CD14-positive monocyte (primary cell): ENCODE results near the gene EYA4. TPM values are rescaled to one million over a fixed set of nuclear protein-coding genes. Genes with fewer than 3 reads are reported as not detected.
A peak's percentile ranks its signal among the peaks of the same experiment; 100 is the strongest.

ENCODE experiments used
- DNase-seq, 3 donors: peaks; one replicate each; pipeline ENCODE4 v3.0.0-alpha.2; 2011 to 2022
- H2AFZ ChIP-seq: 2 replicates; pipeline ENCODE4 v1.6.0; 2012; ENCODE audit warnings: mild to moderate bottlenecking, low read depth, low read length, inconsistent platforms; ENCODE audit not compliant: insufficient read depth, poor library complexity, severe bottlenecking
- H3K27ac ChIP-seq, 2 donors: 1 replicate in 1 of 2; 2 replicates in 1 of 2; pipeline ENCODE4 v1.5.1; 2012 to 2013; ENCODE audit warnings: low read length in 2 of 2, control low read depth in 1 of 2, inconsistent platforms in 1 of 2, low read depth in 1 of 2, mild to moderate bottlenecking in 1 of 2
- H3K27me3 ChIP-seq, 2 donors: one replicate each; pipeline versions ENCODE4 v1.6.0 to v1.6.1; 2011 to 2013; ENCODE audit warnings: low read length in 2 of 2; ENCODE audit not compliant: control insufficient read depth in 2 of 2, insufficient read depth in 2 of 2
- H3K36me3 ChIP-seq, 2 donors: replicated peaks in 1 of 2; 1 replicate in 1 of 2; 2 replicates in 1 of 2; pipeline versions ENCODE4 v1.5.1 to v1.6.1; 2012 to 2013; ENCODE audit warnings: low read length in 2 of 2, control low read depth in 1 of 2, inconsistent platforms in 1 of 2, mild to moderate bottlenecking in 1 of 2; ENCODE audit not compliant: insufficient read depth in 2 of 2, control insufficient read depth in 1 of 2
- H3K4me1 ChIP-seq, 2 donors: 1 replicate in 1 of 2; 2 replicates in 1 of 2; pipeline versions ENCODE4 v1.5.1 to v1.6.1; 2012 to 2013; ENCODE audit warnings: low read length in 2 of 2, control low read depth in 1 of 2, inconsistent platforms in 1 of 2, mild to moderate bottlenecking in 1 of 2, moderate library complexity in 1 of 2; ENCODE audit not compliant: insufficient read depth in 2 of 2, control insufficient read depth in 1 of 2
- H3K4me2 ChIP-seq: replicated peaks from 2 replicates; pipeline ENCODE3; 2012; ENCODE audit warnings: low read length, moderate library complexity, mild to moderate bottlenecking; ENCODE audit not compliant: poor library complexity, severe bottlenecking; ENCODE audit errors: extremely low read depth
- H3K4me3 ChIP-seq, 3 experiments: fragments of 200-600 bp in 1 of 3; sonication (generic) in 1 of 3; replicated peaks in 1 of 3; 1 replicate in 2 of 3; 2 replicates in 1 of 3; pipeline ENCODE4 v1.5.1; 2011 to 2013; ENCODE audit warnings: low read length in 3 of 3, mild to moderate bottlenecking in 3 of 3, control low read depth in 2 of 3, low read depth in 2 of 3, inconsistent platforms in 1 of 3, moderate library complexity in 1 of 3
- H3K79me2 ChIP-seq: 2 replicates; pipeline ENCODE4 v1.6.0; 2012; ENCODE audit warnings: mild to moderate bottlenecking, control low read depth, inconsistent platforms, low read length, moderate library complexity; ENCODE audit not compliant: insufficient read depth
- H3K9ac ChIP-seq: 2 replicates; pipeline ENCODE4 v1.6.0; 2017; ENCODE audit warnings: low read length, mild to moderate bottlenecking; ENCODE audit not compliant: insufficient read depth, poor library complexity, severe bottlenecking
- H3K9me3 ChIP-seq, 2 donors: replicated peaks in 1 of 2; 1 replicate in 1 of 2; 2 replicates in 1 of 2; pipeline versions ENCODE4 v1.5.1 to v1.6.1; 2012 to 2013; ENCODE audit warnings: low read length in 2 of 2, control low read depth in 1 of 2; ENCODE audit not compliant: control insufficient read depth in 1 of 2, insufficient read depth in 1 of 2
- H4K20me1 ChIP-seq: 2 replicates; pipeline ENCODE4 v1.6.0; 2012; ENCODE audit warnings: mild to moderate bottlenecking, low read length, control low read depth, moderate library complexity; ENCODE audit not compliant: insufficient read depth
- H3K27ac Mint-ChIP-seq, 7 donors: one replicate each; pipeline ENCODE4 v1.8.0; 2020; ENCODE audit warnings: mild to moderate bottlenecking in 7 of 7, mixed read lengths in 7 of 7, moderate library complexity in 6 of 7, inconsistent platforms in 2 of 7
- H3K27me3 Mint-ChIP-seq, 3 donors: one replicate each; pipeline ENCODE4 v1.8.0; 2021 to 2022; ENCODE audit warnings: low read depth in 3 of 3, mild to moderate bottlenecking in 3 of 3, mixed read lengths in 3 of 3, moderate library complexity in 3 of 3, inconsistent platforms in 1 of 3
- H3K36me3 Mint-ChIP-seq, 2 donors: one replicate each; pipeline ENCODE4 v1.8.0; 2020; ENCODE audit warnings: mixed read lengths in 2 of 2, inconsistent platforms in 1 of 2, mild to moderate bottlenecking in 1 of 2
- H3K4me1 Mint-ChIP-seq: one replicate; pipeline ENCODE4 v1.8.0; 2020; ENCODE audit warnings: mild to moderate bottlenecking, mixed read lengths
- H3K4me3 Mint-ChIP-seq, 2 donors: one replicate each; pipeline ENCODE4 v1.8.0; 2020; ENCODE audit warnings: mild to moderate bottlenecking in 2 of 2, mixed read lengths in 2 of 2, moderate library complexity in 1 of 2
- H3K9me3 Mint-ChIP-seq, 7 donors: one replicate each; pipeline ENCODE4 v1.8.0; 2020 to 2022; ENCODE audit warnings: mixed read lengths in 7 of 7, mild to moderate bottlenecking in 6 of 7, moderate library complexity in 6 of 7, inconsistent platforms in 2 of 7
- WGBS: methylation state at CpG from one replicate; pipeline ENCODE4 v1.1.5; 2013; ENCODE audit warnings: missing lambda C conversion rate; ENCODE audit not compliant: insufficient coverage; 5-methylcytosine and 5-hydroxymethylcytosine counted together
- intact Hi-C, 2 donors: fragments of 100-400 bp; cut with micrococcal nuclease; formaldehyde crosslinking; loops; one replicate each; pipeline versions ENCODE4 v1.15.0 to v1.15.1; 2023
- polyA plus RNA-seq, 3 donors: library from polyadenylated mRNA; depleted of rRNA in 1 of 3; unstranded in 2 of 3; stranded (reverse) in 1 of 3; fragments of 300-500 nt in 2 of 3; fragments of >200 nt in 1 of 3; fragmentation: Illumina TruSeq in 2 of 3; gene quantifications; 1 replicate in 2 of 3; 2 replicates in 1 of 3; pipeline ENCODE4 v1.2.3, GENCODE V29; 2012 to 2021
- TF ChIP-seq, protein P1 (sequence below): fragments of 200-600 bp; IDR thresholded peaks from one replicate; pipeline ENCODE4 v1.8.0; 2022; ENCODE audit warnings: antibody characterized with exemption, mild to moderate bottlenecking

EYA4 gene
- polyA plus RNA-seq, 3 donors, result not detected

DNA sequence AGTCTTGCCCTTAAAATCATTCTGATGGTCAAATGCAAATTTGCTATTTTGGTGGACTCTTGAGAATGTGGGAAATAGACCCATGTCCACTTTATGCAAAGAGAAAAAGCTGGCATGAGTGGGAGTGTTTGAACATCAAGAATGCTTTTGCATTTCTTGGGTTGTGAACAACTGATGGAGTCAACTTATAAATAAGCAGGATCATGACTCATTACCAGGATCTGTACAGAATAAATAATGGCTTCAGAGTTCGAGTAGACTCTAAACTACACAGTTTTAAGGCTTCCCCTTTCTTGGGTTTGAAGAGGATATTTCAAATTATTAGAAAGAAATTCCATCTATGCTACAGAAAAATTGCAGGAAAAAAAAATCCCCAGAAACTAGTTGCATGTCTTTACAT is 195.5 kb downstream of the EYA4 start:
- H3K4me3 Mint-ChIP-seq, result no peak overlapping the region
- Histone ChIP-seq H3K79me2 (no peaks in the 10 kb centered on the region), H2AFZ (no peak overlapping the region), H3K36me3 (no peaks in the 10 kb centered on the region), H3K9ac (no peak overlapping the region), H3K4me3 (no peak overlapping the region), H3K4me2 (no peak overlapping the region), H3K9me3 (no peaks in the 10 kb centered on the region), H3K4me1 (no peaks in the 10 kb centered on the region), H4K20me1 (no peaks in the 10 kb centered on the region), H3K27ac (no peak overlapping the region), H3K27me3 (no peaks in the 10 kb centered on the region)
- no peak overlapping the region for H3K27ac Mint-ChIP-seq
- no peaks in the 10 kb centered on the region for H3K4me1 Mint-ChIP-seq
- H3K9me3 Mint-ChIP-seq, result peaks cover 0 to 2% (median 1%) of the 10 kb centered on the region in 7 donors
- WGBS, result no CpG with 5 or more reads among the region's 1 CpG
- DNase-seq, result no peak
- intact Hi-C loops, result no loop called here
- TF ChIP-seq, protein P1, sequence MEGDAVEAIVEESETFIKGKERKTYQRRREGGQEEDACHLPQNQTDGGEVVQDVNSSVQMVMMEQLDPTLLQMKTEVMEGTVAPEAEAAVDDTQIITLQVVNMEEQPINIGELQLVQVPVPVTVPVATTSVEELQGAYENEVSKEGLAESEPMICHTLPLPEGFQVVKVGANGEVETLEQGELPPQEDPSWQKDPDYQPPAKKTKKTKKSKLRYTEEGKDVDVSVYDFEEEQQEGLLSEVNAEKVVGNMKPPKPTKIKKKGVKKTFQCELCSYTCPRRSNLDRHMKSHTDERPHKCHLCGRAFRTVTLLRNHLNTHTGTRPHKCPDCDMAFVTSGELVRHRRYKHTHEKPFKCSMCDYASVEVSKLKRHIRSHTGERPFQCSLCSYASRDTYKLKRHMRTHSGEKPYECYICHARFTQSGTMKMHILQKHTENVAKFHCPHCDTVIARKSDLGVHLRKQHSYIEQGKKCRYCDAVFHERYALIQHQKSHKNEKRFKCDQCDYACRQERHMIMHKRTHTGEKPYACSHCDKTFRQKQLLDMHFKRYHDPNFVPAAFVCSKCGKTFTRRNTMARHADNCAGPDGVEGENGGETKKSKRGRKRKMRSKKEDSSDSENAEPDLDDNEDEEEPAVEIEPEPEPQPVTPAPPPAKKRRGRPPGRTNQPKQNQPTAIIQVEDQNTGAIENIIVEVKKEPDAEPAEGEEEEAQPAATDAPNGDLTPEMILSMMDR, result no peak
- H3K36me3 Mint-ChIP-seq, result no peaks in the 10 kb centered on the region
- H3K27me3 Mint-ChIP-seq, result peaks cover 0 to 2% (median 0%) of the 10 kb centered on the region in 3 donors

DNA sequence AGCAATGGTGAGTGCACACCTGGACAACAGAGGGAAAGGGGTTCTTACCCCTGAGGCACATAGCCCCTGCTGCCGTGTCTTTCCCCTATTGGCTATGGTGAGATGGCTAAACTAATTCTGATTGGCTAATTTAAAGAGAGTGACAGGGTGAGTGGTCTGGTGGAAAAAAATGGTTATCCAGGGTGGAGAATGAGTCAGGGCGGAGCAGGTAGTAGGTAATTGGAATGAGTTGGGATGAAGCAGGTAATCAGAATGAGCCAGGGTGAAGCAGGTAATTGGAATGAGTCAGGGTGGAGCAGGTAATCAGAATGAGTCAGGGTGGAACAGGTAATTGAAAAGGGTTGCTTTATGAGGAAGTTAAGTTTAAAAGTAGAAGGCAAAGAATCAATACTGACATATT is 200.3 kb downstream of the EYA4 start:
- Mint-ChIP-seq H3K27me3 (no peaks in the 10 kb centered on the region), H3K4me1 (no peaks in the 10 kb centered on the region), H3K4me3 (no peak overlapping the region), H3K36me3 (no peaks in the 10 kb centered on the region), H3K27ac (peak overlapping the region in 1 of 7 donors; percentile 10), H3K9me3 (peaks cover 0 to 3% (median 0%) of the 10 kb centered on the region in 7 donors)
- Histone ChIP-seq H3K79me2 (no peaks in the 10 kb centered on the region), H3K27me3 (no peaks in the 10 kb centered on the region), H3K4me2 (no peak overlapping the region), H4K20me1 (no peaks in the 10 kb centered on the region), H3K9ac (no peak overlapping the region), H3K36me3 (no peaks in the 10 kb centered on the region), H3K9me3 (no peaks in the 10 kb centered on the region), H3K27ac (no peak overlapping the region), H2AFZ (no peak overlapping the region), H3K4me1 (no peaks in the 10 kb centered on the region), H3K4me3 (no peak overlapping the region)
- no peak for DNase-seq
- WGBS, result 94% methylated on average over 2 of the region's 2 CpGs
- intact Hi-C loops, result no loop called here
- TF ChIP-seq, protein P1, result no peak
